ENCODE results near the gene SPDYC. TPM values are rescaled to one million over a fixed set of nuclear protein-coding genes. Genes with fewer than 3 reads are reported as not detected.

SPDYC gene
- total and polyA plus RNA-seq, 2 of the 13 experiments (the other 11 are each of a cell fraction or from before 2014, with no cell fraction given), result 0.15 to 0.33 TPM

DNA sequence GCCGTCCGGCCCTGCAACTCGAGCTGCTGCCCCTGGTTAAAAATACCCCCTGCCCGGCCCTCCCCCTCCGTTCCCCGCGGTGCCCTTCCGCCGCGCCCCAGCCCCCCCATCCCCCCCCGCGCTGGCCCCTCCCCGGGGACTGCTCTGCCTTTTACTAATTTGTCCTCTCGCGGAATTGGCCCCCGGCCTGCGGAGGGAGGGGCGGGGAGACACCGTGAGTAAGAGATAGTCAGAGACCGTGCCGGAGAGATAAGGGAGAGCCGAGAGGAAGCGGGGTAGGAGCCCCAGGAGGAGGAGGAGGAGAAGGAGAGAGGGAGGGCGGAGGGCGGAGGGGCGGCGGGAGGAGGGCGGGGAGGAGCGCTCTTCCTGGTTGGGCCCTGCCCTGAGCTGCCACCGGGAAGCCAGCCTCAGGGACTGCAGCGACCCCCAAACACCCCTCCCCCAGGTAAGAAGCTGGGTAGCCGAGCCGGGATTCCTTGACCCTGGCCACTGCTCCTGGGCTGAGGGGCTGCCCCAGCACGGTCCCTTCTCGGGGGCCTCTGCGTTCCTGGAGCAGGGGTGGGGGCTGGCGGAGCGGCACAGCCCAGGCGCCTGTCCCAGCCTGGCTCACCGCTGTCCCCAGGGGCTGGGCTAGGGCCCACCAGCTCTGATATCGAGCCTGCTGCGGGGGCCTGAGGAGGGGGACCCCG, 11.7 kb downstream of the SPDYC start, which contains the start of gene CAPN1 (continued):
- TF ChIP-seq CEBPG (CRISPR knock-in tag; IDR thresholded peaks at IDR 0.05) (no peak), KDM3A (CRISPR knock-in tag; IDR thresholded peaks at IDR 0.05; ENCODE audit: low read depth) (no peak), ZNF768 (CRISPR knock-in tag; IDR thresholded peaks at IDR 0.05) (no peak), GABPB1 (CRISPR knock-in tag; IDR thresholded peaks at IDR 0.05) (peak; percentile 22; the same call in 1 of the 2 replicates), ZNF292 (CRISPR knock-in tag; IDR thresholded peaks at IDR 0.05; ENCODE audit: borderline replicate concordance, low read depth) (no peak), REL (CRISPR knock-in tag; conservative IDR thresholded peaks at IDR 0.05) (0 out of 2 replicates have a peak, but pooled peaks have one; percentile 20), SMC3 (IDR thresholded peaks at IDR 0.05; ENCODE audit: low read length) (no peak), ZHX2 (IDR thresholded peaks at IDR 0.05; ENCODE audit: low read depth) (no peak), ZHX2 (CRISPR knock-in tag; IDR thresholded peaks at IDR 0.05; ENCODE audit: borderline replicate concordance) (no peak), ZNF367 (CRISPR knock-in tag; IDR thresholded peaks at IDR 0.05; ENCODE audit: borderline replicate concordance) (no peak), SOX6 (IDR thresholded peaks at IDR 0.05) (no peak), SOX6 (CRISPR knock-in tag; IDR thresholded peaks at IDR 0.05) (no peak), ZKSCAN1 (IDR thresholded peaks at IDR 0.05; ENCODE audit: low read length) (no peak), JUNB (CRISPR knock-in tag; IDR thresholded peaks at IDR 0.05; ENCODE audit: borderline replicate concordance) (no peak), ZFP90 (CRISPR knock-in tag; IDR thresholded peaks at IDR 0.05; ENCODE audit: borderline replicate concordance) (no peak), EHMT2 (IDR thresholded peaks at IDR 0.05; ENCODE audit: borderline replicate concordance, low read depth, low read length) (no peak), ZNF615 (CRISPR knock-in tag; IDR thresholded peaks at IDR 0.05; ENCODE audit: borderline replicate concordance) (no peak), ZNF746 (CRISPR knock-in tag; IDR thresholded peaks at IDR 0.05) (peak; percentile 72; the same call in 1 of the 2 replicates), KDM2A (CRISPR knock-in tag; IDR thresholded peaks at IDR 0.05; ENCODE audit: borderline replicate concordance, low read depth) (no peak), SYNCRIP (IDR thresholded peaks at IDR 0.05; ENCODE audit: insufficient read depth, low read depth, low read length) (no peak)
- TF ChIP-seq, protein P1, sequence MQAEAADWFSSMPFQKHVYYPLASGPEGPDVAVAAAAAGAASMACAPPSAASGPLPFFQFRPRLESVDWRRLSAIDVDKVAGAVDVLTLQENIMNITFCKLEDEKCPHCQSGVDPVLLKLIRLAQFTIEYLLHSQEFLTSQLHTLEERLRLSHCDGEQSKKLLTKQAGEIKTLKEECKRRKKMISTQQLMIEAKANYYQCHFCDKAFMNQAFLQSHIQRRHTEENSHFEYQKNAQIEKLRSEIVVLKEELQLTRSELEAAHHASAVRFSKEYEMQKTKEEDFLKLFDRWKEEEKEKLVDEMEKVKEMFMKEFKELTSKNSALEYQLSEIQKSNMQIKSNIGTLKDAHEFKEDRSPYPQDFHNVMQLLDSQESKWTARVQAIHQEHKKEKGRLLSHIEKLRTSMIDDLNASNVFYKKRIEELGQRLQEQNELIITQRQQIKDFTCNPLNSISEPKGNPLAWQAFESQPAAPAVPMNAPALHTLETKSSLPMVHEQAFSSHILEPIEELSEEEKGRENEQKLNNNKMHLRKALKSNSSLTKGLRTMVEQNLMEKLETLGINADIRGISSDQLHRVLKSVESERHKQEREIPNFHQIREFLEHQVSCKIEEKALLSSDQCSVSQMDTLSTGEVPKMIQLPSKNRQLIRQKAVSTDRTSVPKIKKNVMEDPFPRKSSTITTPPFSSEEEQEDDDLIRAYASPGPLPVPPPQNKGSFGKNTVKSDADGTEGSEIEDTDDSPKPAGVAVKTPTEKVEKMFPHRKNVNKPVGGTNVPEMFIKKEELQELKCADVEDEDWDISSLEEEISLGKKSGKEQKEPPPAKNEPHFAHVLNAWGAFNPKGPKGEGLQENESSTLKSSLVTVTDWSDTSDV (CRISPR knock-in tag; IDR thresholded peaks at IDR 0.05), result peak; percentile 42; the same call in 1 of the 2 replicates
- TF ChIP-seq, protein P2, sequence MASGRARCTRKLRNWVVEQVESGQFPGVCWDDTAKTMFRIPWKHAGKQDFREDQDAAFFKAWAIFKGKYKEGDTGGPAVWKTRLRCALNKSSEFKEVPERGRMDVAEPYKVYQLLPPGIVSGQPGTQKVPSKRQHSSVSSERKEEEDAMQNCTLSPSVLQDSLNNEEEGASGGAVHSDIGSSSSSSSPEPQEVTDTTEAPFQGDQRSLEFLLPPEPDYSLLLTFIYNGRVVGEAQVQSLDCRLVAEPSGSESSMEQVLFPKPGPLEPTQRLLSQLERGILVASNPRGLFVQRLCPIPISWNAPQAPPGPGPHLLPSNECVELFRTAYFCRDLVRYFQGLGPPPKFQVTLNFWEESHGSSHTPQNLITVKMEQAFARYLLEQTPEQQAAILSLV (CRISPR knock-in tag; IDR thresholded peaks at IDR 0.05; ENCODE audit: borderline replicate concordance), result 0 out of 2 replicates have a peak, but pooled peaks have one; percentile 45

Measured in HepG2 (cell line).